GM12872 (cell line): ENCODE results near the gene FAM114A2.

ENCODE experiments used
- TF ChIP-seq, protein P1 (sequence below): IDR thresholded peaks from 3 replicates; pipeline ENCODE4 v1.5.1; 2011; ENCODE audit warnings: low read depth, mild to moderate bottlenecking, low read length, moderate library complexity; ENCODE audit not compliant: insufficient read depth

The FAM114A2 gene

GRCh38 chr5:153983885-153984284, 54.8 kb downstream of the FAM114A2 start:
- TF ChIP-seq, protein P1, sequence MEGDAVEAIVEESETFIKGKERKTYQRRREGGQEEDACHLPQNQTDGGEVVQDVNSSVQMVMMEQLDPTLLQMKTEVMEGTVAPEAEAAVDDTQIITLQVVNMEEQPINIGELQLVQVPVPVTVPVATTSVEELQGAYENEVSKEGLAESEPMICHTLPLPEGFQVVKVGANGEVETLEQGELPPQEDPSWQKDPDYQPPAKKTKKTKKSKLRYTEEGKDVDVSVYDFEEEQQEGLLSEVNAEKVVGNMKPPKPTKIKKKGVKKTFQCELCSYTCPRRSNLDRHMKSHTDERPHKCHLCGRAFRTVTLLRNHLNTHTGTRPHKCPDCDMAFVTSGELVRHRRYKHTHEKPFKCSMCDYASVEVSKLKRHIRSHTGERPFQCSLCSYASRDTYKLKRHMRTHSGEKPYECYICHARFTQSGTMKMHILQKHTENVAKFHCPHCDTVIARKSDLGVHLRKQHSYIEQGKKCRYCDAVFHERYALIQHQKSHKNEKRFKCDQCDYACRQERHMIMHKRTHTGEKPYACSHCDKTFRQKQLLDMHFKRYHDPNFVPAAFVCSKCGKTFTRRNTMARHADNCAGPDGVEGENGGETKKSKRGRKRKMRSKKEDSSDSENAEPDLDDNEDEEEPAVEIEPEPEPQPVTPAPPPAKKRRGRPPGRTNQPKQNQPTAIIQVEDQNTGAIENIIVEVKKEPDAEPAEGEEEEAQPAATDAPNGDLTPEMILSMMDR = no peak

GRCh38 chr5:153981905-153982605, 56.7 kb downstream of the FAM114A2 start:
- TF ChIP-seq, protein P1 = no peak

GRCh38 chr5:153979028-153979783, 59.5 kb downstream of the FAM114A2 start:
- TF ChIP-seq, protein P1 = no peak

DNA sequence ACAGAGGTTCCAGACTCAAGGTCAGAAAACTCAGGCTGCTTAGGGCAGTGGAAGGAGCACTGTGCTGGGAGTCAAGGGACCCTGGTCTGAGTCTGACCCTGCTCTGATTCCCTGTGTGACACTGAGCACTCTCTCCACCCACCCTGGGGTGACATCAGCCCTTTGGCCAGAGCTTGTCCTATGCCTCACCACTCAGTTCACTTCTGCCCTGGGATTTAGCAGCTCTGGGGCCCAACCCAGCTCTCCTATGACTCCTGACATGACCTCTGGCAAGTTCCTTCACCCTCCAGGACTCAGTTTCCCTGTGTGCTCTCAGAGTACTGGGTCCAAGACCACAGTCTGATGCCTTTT, 63.9 kb downstream of the FAM114A2 start:
- TF ChIP-seq, protein P1 = no peak

- TF ChIP-seq, protein P1 = peak; percentile 70
Observed at GRCh38 chr5:153974131-153974812, 64.4 kb downstream of the FAM114A2 start.

- TF ChIP-seq, protein P1 = no peak
Observed at GRCh38 chr5:153972240-153972639, 66.5 kb downstream of the FAM114A2 start.

DNA sequence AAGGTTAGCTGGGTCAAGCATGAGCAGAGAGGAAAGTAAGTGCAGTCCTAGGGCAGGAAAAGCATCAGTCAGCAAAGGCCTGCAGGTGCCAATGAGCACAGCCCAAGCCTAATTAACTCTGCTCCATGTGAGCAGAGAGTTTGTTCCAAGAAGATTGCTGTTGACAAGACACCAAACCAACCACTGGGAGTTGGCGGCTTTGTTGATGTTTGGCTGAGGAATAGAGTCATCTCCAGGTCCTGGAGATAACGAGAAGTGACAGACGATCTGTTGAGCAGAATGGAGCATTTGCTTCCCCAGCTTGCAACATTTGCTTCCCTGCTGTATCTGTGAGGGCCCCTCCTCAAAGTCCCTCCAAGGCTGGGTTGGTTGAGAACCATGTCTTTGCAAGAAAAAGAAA, 68.2 kb downstream of the FAM114A2 start:
- TF ChIP-seq, protein P1 = no peak
